Activated T-helper 17 cell treated with anti-CD3 and anti-CD28 coated beads, Interleukin-2, amount 50 U/mL, for 72 hours (primary cell): ENCODE results near the gene MED15. TPM values are rescaled to one million over a fixed set of nuclear protein-coding genes. Genes with fewer than 3 reads are reported as not detected.
"Not testable (repeated sequence)": the region's sequence is repeated elsewhere in the genome, so short reads cannot be mapped to it uniquely, and the experiment has no call there.

Experiments used
- ATAC-seq: fragments of 150-1000 bp; cut with Tn5 transposase; replicated peaks from 2 replicates; pipeline ENCODE4 v1.10.0; 2021; ENCODE audit warnings: mild to moderate bottlenecking, moderate library complexity
- H3K27ac Mint-ChIP-seq: one replicate; pipeline ENCODE4 v1.8.0; 2022; ENCODE audit warnings: mixed read lengths
- H3K27me3 Mint-ChIP-seq: one replicate; pipeline ENCODE4 v1.8.0; 2022; ENCODE audit warnings: mixed read lengths
- H3K36me3 Mint-ChIP-seq: one replicate; pipeline ENCODE4 v1.8.0; 2022; ENCODE audit warnings: low read depth, mild to moderate bottlenecking, mixed read lengths
- H3K4me1 Mint-ChIP-seq: one replicate; pipeline ENCODE4 v1.8.0; 2022; ENCODE audit warnings: mixed read lengths
- H3K4me3 Mint-ChIP-seq: one replicate; pipeline ENCODE4 v1.8.0; 2022; ENCODE audit warnings: mild to moderate bottlenecking, mixed read lengths
- H3K9me3 Mint-ChIP-seq: one replicate; pipeline ENCODE4 v1.8.0; 2022; ENCODE audit warnings: mixed read lengths
- total RNA-seq, 2 donors: library from RNA; stranded (reverse); gene quantifications; one replicate each; pipeline ENCODE4 v1.2.3, GENCODE V29; 2022

MED15 gene
- total RNA-seq, 2 donors from 2014 or later, result 115 to 118 TPM

DNA sequence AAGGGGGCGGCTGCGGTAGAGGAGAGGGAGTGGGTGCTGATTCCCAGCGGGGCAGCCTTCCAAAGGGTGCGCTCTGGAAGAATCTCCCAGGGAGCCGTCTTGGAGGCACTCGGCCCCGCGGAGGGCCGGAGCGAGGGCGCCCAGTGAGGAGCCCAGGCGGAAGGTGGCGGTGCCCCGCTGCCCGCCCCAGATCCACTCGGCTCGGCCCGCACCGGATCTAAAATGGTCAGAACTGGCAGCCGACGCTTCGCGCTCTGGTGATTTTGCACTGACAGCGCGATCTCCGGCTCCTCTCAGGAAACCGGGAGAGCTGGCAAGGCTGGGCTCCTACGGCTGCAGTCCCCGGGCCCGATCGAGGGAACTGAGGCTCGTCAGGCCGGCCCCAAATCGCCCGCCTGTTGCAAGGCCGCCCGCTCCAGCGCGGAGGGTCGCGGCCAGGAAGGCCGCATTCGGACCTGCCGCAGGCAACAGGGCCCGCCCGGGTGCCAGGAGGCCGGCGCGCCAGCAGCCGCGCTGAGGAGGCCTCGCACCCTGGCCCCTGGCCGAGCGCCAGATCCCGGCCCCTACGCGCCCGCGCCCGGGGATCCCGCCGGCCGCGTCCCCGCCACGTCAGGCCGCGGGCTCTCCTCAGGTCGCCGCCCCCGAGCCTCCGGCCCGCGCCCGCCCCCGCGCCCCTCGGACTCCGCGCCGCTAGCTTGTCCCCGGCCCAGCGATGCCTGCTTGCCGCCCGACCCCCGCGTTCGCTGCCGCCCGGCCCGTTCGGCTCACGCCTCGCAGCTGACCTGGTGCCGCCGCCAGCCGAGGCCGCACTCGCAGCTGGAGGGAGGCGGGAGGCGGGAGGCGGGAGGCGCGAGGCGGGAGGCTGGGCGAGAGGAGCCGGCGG, 12.2 kb upstream of the MED15 start, which contains the start of gene KLHL22:
Gene KLHL22 (minus strand): TSS at position 818 of the 883 bp plus-strand sequence. CDS start 6,584 bp downstream, outside the sequence.
- ATAC-seq, result peak; percentile 43
- Mint-ChIP-seq H3K27ac (peak within 1 kb of the TSS; percentile 92), H3K4me1 (peaks cover 21% of the 10 kb centered on the region)

GRCh38 chr22:20495861-20496681, 11.3 kb upstream of the MED15 start:
- Mint-ChIP-seq H3K4me1 (peaks cover 20% of the 10 kb centered on the region), H3K4me3 (peak overlapping the region; percentile 96), H3K36me3 (peaks cover 15% of the 10 kb centered on the region), H3K27me3 (no peaks in the 10 kb centered on the region), H3K27ac (peak overlapping the region; percentile 89), H3K9me3 (no peaks in the 10 kb centered on the region)
- ATAC-seq, result peak; percentile 93

More for the DNA sequence above, 12.2 kb upstream of the MED15 start, which contains the start of gene KLHL22:
- Mint-ChIP-seq H3K36me3 (peaks cover 6% of the 10 kb centered on the region), H3K9me3 (no peaks in the 10 kb centered on the region), H3K27me3 (no peaks in the 10 kb centered on the region), H3K4me3 (peak within 1 kb of the TSS; percentile 96)

- H3K4me3 Mint-ChIP-seq, result no peak overlapping the region
- H3K9me3 Mint-ChIP-seq, result no peaks in the 10 kb centered on the region
- H3K4me1 Mint-ChIP-seq, result peaks cover 11% of the 10 kb centered on the region
These were observed 10.0 kb upstream of the MED15 start for GRCh38 chr22:20497426-20497825.

GRCh38 chr22:20498913-20499312, 8.5 kb upstream of the MED15 start:
- Mint-ChIP-seq H3K27ac (no peak overlapping the region), H3K4me3 (no peak overlapping the region), H3K4me1 (peaks cover 5% of the 10 kb centered on the region), H3K36me3 (peaks cover 19% of the 10 kb centered on the region), H3K27me3 (no peaks in the 10 kb centered on the region), H3K9me3 (no peaks in the 10 kb centered on the region)
- ATAC-seq, result no peak

More at GRCh38 chr22:20497426-20497825, 10.0 kb upstream of the MED15 start:
- ATAC-seq, result no peak
- Mint-ChIP-seq H3K27ac (no peak overlapping the region), H3K36me3 (peaks cover 19% of the 10 kb centered on the region), H3K27me3 (no peaks in the 10 kb centered on the region)

- peaks cover 15% of the 10 kb centered on the region for H3K36me3 Mint-ChIP-seq
- H3K4me1 Mint-ChIP-seq, result peaks cover 5% of the 10 kb centered on the region
- no peak overlapping the region for H3K4me3 Mint-ChIP-seq
- H3K9me3 Mint-ChIP-seq, result no peaks in the 10 kb centered on the region
- ATAC-seq, result no peak
- H3K27ac Mint-ChIP-seq, result no peak overlapping the region
- H3K27me3 Mint-ChIP-seq, result no peaks in the 10 kb centered on the region
These were observed 7.6 kb upstream of the MED15 start for GRCh38 chr22:20499769-20500168.

- no peak overlapping the region for H3K27ac Mint-ChIP-seq
- no peak overlapping the region for H3K4me3 Mint-ChIP-seq
- no peaks in the 10 kb centered on the region for H3K9me3 Mint-ChIP-seq
- no peak for ATAC-seq
- peaks cover 31% of the 10 kb centered on the region for H3K36me3 Mint-ChIP-seq
- no peaks in the 10 kb centered on the region for H3K27me3 Mint-ChIP-seq
- H3K4me1 Mint-ChIP-seq, result peaks cover 8% of the 10 kb centered on the region
These were observed 3.6 kb upstream of the MED15 start for GRCh38 chr22:20503816-20504215.

GRCh38 chr22:20504293-20504922, 3.0 kb upstream of the MED15 start:
- H3K36me3 Mint-ChIP-seq, result peaks cover 37% of the 10 kb centered on the region
- H3K4me1 Mint-ChIP-seq, result peaks cover 14% of the 10 kb centered on the region
- H3K4me3 Mint-ChIP-seq, ATAC-seq, H3K9me3 Mint-ChIP-seq, H3K27ac Mint-ChIP-seq, H3K27me3 Mint-ChIP-seq: not testable (repeated sequence)

GRCh38 chr22:20506543-20507252, 712 bp upstream of the MED15 start:
- no peak for ATAC-seq
- Mint-ChIP-seq H3K4me1 (peaks cover 32% of the 10 kb centered on the region), H3K27ac (peak overlapping the region; percentile 93), H3K9me3 (no peaks in the 10 kb centered on the region), H3K4me3 (peak overlapping the region; percentile 98), H3K36me3 (peaks cover 45% of the 10 kb centered on the region), H3K27me3 (no peaks in the 10 kb centered on the region)

DNA sequence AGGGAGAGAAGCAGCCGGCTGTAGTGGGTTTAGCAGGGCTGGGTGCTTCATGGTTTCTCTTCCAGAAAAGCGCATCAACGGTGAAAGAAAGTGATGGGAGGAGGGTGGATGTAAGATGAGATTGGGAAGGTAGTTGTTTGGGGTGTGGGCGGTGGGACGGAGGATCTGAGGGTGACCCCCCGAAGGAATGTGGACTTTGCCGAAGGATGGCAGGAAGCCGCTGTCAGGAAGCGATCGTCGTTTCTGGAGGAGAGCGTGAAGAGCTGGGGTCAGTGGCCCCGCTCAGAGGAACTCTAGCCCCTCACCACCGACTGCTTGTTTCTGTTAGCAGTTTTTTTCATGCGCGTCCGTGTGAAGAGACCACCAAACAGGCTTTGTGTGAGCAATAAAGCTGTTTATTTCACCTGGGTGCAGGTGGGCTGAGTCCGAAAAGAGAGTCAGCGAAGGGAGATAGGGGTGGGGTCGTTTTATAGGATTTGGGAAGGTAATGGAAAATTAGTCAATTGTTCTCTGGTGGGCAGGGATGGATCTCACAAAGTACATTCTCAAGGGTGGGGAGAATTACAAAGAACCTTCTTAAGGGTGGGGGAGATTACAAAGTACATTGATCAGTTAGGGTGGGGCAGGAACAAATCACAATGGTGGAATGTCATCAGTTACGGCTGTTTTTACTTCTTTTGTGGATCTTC, 801 bp downstream of the MED15 start:
- Mint-ChIP-seq H3K27ac (peak overlapping the region; percentile 93), H3K4me1 (peaks cover 39% of the 10 kb centered on the region), H3K4me3 (peak overlapping the region; percentile 98), H3K36me3 (peaks cover 61% of the 10 kb centered on the region)
- peak; percentile 2 for ATAC-seq
- not testable (repeated sequence) for H3K9me3 Mint-ChIP-seq, H3K27me3 Mint-ChIP-seq

DNA sequence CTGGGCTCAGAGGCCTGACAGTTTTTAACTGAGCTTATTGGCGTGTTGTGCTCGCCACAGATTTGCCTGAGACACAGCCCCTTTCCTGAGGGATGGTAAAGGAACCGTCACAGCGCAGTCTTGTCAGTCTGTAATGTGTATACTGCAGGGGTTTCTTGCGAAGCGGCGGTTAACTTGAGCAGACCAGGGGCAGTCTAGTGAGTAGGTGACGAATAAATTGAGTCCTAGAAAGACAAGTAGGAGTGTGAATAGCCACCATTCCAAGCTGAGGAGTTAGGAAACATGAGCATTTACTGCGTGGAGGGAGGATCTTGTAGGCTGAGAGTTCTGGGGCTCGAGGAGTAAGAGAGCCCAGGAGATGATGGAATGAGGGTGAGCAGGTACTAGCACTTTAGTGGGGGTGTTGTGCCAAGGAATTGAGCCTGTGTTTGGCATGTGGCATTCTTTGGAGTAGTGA, 1.4 kb downstream of the MED15 start:
- ATAC-seq, result no peak
- Mint-ChIP-seq H3K4me1 (peaks cover 40% of the 10 kb centered on the region), H3K9me3 (no peaks in the 10 kb centered on the region), H3K4me3 (peak overlapping the region; percentile 98), H3K27ac (peak overlapping the region; percentile 93), H3K36me3 (peaks cover 67% of the 10 kb centered on the region), H3K27me3 (no peaks in the 10 kb centered on the region)

GRCh38 chr22:20509344-20510047, 2.1 kb downstream of the MED15 start:
- peaks cover 73% of the 10 kb centered on the region for H3K36me3 Mint-ChIP-seq
- H3K4me3 Mint-ChIP-seq, result peak overlapping the region; percentile 98
- H3K9me3 Mint-ChIP-seq, result no peaks in the 10 kb centered on the region
- H3K27ac Mint-ChIP-seq, result peak overlapping the region; percentile 93
- peak; percentile 47 for ATAC-seq
- peaks cover 46% of the 10 kb centered on the region for H3K4me1 Mint-ChIP-seq
- H3K27me3 Mint-ChIP-seq, result no peaks in the 10 kb centered on the region

DNA sequence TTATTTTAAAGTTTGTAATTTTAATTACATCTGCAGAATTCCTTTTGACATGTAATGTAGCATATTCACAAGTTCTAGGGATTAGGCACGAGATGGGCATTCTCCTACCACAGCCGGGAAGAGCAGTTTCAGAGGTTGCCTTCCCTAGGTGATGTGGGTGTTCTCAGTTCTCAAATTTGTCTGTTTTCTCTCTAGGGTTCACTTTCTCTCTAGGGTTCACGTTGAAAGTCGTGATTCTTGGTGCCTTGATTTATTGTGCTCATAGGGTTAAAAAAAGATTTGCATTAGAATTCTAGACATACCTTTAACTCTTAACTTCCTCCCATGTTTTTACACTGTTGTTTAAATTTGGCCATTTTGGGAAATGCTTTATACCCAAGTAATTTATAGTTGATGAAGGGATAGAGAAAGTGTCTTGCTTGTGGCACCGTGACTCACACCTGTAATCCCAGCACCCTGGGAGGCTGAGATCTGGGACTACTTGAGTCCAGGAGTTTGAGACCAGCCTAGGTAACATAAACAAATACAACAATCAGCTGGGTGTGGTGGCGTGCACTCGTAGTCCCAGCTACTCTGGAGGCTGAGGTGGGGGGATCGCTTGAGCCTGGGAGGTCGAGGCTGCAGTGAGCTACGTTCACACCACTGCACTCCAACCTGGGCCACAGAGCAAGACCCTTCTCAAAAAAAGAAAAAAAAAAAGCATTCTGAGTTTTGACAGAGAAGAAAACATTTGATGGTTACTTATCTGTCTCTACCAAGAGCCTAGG, 3.6 kb downstream of the MED15 start:
- H3K9me3 Mint-ChIP-seq, result no peaks in the 10 kb centered on the region
- peaks cover 53% of the 10 kb centered on the region for H3K4me1 Mint-ChIP-seq
- H3K4me3 Mint-ChIP-seq, result peak overlapping the region; percentile 98
- H3K27ac Mint-ChIP-seq, result peak overlapping the region; percentile 32
- peaks cover 85% of the 10 kb centered on the region for H3K36me3 Mint-ChIP-seq
- no peaks in the 10 kb centered on the region for H3K27me3 Mint-ChIP-seq
- no peak for ATAC-seq
